HL-60/S4 treated with retinoic acid at 250 ng/mL for 4 days and 3 days (cell line): Measurements from ENCODE around the gene XRCC3.

Source experiments
- in situ Hi-C: fragments of 300-500 bp; cut with MboI; formaldehyde crosslinking; loops from 2 replicates; pipeline ENCODE4 v1.7.0; 2022; ENCODE audit warnings: low sequenced_read_pairs

Gene XRCC3

GRCh38 chr14:103738701-103739451 lies 23.6 kb upstream of the XRCC3 start:
- in situ Hi-C loops = no loop called here

DNA sequence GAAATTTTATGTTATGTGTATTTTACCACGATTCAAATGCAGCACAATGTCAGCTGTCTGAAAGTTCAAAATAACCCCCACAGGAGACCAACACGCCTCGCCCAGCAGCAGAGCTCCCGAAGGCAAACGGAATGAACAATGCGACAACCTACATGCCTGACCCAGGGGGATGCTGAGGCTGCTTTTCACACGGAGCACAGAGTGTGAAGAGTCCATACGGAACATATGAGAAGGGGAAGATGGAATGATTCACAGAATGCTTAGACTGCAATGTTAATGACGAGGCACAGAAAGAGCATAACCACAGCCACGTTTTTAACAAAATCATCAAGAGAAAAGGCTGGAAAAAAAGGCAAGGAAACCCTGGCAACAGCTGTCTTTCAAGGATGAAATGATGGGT lies 22.9 kb upstream of the XRCC3 start:
- in situ Hi-C loops = no loop called here

GRCh38 chr14:103737432-103738045 lies 22.3 kb upstream of the XRCC3 start:
- in situ Hi-C loops = no loop called here

DNA sequence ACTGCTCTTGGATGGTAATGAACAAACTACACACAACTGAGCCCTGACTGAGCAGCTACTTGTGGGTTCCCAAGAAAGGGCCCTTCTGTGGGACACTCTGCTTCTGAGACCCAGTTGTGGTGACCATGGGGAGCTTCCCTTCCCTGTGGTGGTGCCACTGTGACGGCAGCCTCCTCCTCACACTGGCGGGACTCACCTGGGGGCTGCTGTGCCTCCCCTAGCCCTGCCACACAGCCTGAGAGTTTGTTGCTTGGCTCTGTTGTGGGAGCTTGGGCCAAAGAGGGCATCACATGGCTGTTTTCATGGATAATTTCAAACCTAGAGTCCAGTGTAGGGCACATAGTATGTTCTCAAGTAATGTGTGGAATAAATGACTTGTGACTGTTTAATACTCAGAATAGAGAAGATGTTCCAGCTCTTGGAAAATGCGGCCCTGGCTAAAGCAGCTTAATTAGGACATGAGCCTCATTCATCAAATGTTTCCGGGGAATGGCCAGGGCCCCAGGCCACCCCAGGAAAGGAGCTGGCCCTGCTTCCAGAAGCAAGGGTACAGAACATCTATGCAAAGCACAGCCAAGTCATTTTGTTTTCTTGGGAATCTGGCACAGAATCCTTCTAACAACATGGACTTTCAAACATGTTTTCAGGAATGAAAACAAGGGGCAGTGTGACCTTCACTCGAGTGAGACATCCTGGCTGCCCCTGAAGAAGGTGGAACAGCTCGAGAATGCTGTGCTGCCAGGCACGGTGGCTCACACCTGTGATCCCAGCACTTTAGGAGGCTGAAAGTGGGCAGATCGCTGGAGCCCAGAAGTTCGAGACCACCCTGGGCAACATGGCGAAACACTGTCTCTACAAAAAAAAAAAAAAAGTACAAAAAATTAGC lies 21.5 kb upstream of the XRCC3 start:
- in situ Hi-C loops = no loop called here

DNA sequence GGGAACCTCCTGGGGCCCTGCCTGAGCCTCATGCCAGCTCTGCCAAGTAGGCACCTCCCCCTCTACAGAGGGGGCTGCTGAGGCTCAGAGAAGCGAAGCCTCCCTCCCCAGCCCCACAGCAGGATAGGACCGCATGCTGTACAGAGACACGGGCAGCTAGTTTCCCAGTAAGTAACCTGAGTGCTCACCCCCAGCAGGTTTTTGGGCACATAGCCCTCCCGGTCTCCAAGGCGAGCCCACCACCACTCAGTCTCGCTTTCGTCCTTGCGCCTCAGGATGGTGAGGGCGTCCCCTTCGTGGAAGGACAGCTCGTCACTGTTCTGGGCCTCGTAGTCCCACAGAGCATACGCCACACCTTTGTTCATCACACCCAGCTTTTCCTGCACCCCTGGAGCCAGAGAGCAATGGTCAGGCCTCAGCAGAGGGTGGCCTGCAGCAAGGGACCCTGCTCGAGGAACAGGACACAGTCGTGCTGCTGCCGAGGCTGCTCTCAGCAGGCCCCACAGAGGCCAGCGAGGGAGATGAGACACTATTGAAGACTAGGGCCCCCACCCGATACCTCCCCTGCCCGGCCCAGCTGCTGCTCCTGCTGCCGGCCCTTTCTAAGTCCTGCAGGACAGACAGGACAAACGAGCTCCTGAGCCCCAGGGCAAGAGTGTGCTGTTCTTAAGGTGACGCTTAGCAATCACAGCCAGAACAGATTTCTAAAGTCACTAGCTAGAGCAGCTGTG lies 20.7 kb upstream of the XRCC3 start:
- in situ Hi-C loops = no loop called here

- in situ Hi-C loops = no loop called here
Observed at GRCh38 chr14:103735439-103735814, 20.2 kb upstream of the XRCC3 start.

GRCh38 chr14:103735022-103735421 lies 19.8 kb upstream of the XRCC3 start:
- in situ Hi-C loops = no loop called here

DNA sequence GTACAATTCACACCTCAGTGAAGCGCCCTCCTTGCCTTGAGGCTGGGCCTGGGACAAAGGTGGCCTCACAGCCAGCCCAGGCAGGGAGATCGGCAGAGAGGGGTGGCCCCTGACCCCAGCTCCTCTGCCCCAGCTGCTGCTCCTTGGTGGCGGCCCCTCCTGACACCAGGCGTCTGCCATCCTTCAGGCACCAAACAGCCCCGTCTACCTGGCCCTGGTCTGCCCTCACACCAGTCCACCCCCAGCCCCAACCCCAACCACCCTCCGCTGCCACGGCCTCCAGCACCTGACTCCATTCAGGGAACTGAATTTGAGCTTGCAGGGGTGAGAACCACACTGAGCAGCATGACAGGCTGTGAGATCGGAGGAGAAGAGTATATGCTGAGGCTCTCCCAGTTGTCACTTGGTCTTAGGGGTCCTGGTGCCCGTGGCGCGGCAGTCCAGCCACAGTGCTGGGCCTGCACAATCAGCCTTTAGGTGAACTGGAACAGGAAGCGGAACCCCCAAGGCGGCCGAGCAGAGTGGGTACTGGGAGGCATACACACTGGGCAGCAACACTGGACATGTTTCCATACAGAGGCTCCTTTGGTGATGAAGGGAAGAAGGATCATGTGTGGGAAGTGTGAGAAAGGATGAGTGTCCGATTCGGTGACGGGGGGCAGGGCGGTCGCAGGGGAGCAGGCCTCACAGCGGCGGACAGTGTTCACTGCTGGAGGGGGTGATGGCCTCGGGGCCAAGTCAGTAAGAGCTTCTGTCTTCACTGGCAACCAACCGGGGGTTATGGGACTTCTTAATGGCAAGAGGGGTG lies 19.0 kb upstream of the XRCC3 start:
- in situ Hi-C loops = no loop called here

DNA sequence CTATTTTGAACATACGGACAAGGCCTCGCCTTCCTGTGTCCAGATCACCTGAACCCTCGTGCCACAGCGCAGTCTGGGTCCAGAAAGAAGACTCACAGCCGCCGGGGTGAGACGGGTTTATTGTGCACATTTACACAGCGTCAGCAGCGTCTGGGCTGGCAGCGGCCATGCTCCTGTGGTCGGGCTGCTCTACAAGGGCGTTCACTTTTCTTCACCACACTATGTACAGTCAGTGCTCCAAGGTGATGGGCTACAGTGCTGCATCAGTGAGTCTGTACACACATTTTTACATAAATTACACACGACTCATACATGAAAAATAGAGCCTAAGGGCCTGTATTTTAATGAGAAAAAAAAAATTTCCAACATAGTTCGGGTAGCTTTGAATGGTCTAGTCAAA lies 18.4 kb upstream of the XRCC3 start:
- in situ Hi-C loops = no loop called here

- in situ Hi-C loops = no loop called here
Observed at GRCh38 chr14:103732868-103733620, 17.8 kb upstream of the XRCC3 start.

DNA sequence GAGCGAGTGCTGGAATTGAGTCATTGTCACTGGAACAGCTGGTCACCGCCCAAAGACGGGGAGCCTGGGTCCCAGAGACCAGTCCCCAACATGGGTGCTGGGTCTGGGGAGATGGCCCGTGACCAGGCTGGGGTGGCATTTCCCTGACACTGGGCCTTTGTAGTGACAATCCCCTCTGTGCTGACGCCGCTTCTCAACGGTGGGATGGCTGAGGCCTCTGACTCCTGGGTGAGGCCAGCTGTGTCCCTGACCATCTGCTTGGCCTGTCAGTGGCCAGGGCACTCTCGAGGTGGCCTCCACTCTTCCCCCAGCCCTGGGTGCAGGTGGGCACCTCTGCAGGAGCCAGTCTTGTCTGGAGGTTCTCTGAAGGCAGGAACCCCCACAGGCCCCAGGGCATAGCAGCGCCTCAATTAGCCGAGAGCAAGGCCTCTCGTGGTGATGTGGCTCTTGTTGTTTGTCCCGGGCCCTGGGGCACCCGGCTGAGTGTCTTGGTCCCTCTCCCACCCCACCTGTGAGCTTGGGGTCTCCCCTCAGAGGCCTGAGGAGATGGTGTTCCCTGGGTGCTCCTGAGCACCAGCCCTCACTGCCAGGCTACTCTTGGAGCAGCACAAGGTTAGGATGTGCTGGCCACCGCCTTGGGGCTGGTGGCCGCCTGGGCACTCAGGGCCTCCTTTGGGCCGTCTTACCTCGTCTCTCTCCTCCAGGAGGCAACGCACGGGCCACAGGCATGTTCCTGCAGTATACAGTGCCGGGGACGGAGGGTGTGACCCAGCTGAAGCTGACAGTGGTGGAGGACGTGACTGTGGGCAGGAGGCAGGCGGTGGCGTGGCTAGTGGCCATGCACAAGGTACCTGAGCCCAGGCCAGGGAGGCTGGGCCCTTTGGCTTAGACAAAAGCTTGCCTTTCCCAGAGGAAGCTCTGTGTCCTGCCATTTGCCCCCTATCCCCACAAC lies 16.9 kb upstream of the XRCC3 start:
- in situ Hi-C loops = no loop called here

GRCh38 chr14:103731481-103731880 lies 16.2 kb upstream of the XRCC3 start:
- in situ Hi-C loops = no loop called here

DNA sequence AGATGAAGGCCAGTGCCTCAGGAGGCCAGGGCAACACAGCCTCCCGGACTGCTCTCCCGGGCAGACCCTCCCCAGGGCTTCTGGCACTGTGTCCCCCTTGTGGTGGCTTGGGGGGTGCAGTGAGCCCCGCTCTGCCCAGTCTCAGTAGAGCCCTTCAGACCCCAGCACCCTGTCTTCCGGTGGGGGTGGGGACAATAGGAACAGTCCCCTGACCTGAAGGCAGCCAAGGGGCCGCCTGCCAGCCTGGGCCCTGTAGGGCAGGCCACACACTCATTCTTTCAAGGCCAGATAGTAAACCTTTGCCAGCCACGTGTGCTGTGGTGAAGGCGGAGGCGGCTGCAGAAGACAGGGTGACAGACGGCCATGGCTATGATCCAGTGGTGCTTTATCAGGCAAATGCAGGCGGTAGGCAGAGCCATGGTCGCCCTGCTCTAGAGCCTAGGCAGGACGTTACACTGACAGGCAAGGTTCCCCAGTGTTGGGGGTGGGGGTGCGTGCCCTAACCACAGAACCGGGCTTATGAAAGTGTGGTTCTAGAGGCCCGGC lies 15.3 kb upstream of the XRCC3 start:
- in situ Hi-C loops = no loop called here

DNA sequence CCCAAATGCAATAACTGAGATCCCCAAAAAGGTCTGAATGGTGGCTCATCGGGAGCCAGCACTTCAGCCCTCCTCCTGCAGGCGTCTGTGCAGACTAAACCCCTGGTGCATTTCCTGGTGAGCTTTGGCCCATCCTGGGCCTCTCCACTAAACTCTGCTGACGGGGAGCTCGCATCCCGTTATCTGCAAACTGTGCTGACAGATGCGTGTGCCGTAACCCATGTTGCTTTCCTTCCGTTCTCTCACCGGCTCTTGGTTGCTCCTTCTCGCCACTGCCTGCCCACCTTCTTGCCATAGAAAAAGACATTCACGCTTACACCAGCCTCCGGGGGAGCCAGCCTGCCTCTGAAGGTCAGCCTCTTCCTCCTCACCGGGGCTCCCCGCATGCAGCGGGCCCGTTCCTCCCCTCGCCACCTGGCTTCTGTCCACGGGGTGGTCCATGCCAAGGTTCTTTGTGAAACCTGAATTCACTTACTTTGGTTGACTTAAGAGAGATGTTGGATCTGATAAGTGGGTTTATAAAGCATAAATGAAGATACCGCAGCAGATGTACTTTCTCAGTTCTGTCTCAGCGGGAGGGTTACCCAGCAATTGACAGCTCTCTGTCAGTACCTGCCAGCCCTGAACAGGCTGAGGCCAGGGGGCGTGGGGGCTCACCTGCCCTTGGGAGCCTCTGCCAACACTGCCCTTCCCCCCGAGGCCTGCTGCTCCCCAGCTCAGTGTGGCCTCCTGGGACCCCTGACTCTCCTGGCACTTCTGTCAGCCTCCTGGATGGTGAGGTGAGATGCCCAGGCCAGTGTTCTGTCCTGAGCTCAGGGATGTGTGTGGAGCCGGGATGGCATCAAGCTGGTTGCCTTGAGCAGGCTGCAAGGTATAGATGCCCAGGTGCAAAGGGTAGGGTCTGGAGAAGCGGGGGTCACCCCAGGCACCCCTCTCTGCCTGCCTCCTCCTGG lies 14.5 kb upstream of the XRCC3 start:
- in situ Hi-C loops = no loop called here

DNA sequence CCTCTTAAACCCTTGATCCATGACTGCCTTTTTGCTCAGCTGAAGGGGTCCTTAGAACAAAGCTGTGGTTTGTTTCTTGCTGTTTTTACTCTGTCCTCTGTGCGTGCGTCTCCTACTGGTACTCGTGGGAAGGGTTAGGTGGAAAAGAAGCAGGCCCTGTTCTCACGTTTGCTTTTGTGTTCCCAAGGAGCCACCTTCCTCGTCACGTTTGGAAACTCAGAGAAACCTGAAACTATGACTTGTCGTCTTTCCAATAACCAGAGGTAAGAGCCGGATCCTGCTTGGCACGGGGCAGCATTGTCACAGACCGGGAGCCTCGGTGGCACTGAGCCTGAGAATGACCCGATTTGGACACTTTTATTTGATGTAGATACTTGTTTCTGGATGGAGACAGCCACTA lies 13.5 kb upstream of the XRCC3 start:
- in situ Hi-C loops = no loop called here

- in situ Hi-C loops = no loop called here
Observed at GRCh38 chr14:103728141-103728540, 12.9 kb upstream of the XRCC3 start.

DNA sequence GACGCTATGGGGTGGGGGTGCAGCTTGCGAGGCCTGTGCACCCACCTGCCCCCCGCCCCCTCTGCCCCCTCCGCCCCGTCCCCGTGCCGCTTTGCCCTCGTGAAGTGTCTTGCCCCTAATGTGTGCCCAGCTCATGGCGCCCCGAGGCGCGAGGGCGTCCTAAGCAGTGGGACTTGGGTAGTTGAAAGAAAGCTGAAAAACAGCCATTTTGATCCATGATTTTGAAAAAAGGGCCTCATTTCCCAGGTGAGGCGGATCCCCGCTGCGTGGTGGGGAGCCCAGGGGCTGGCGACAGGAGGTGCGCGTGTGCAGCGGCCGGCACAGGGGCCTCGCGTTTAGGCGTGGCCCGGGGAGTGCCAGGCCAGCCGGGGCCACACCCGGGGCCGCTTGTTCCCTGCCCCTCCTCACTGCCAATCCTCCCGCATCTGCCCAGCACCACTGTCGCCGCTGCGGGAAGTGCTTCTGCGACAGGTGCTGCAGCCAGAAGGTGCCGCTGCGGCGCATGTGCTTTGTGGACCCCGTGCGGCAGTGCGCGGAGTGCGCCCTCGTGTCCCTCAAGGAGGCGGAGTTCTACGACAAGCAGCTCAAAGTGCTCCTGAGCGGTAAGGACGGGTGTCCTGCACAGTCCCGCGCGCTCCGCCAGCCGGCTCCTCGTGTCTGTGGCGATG lies 12.2 kb upstream of the XRCC3 start:
- in situ Hi-C loops = no loop called here
